ENCODE results near the gene SORL1-AS1.
"Not testable (repeated sequence)": the region's sequence is repeated elsewhere in the genome, so short reads cannot be mapped to it uniquely, and the experiment has no call there.

SORL1-AS1 gene

GRCh38 chr11:121452609-121453150, at the start of gene SORL1-AS1:
TSS of gene SORL1-AS1 (minus strand) at chr11:121452967.
- no peak for DNase-seq (ENCODE audit: low read depth)

- no peak for DNase-seq (ENCODE audit: low read depth)
Observed at GRCh38 chr11:121500717-121501116, 48.0 kb upstream of the SORL1-AS1 start.

- no peak for DNase-seq (ENCODE audit: low read depth)
Observed at GRCh38 chr11:121500275-121500674, 47.5 kb upstream of the SORL1-AS1 start.

GRCh38 chr11:121499405-121499804, 46.6 kb upstream of the SORL1-AS1 start:
- DNase-seq (ENCODE audit: low read depth): no peak

GRCh38 chr11:121497176-121497998, 44.6 kb upstream of the SORL1-AS1 start:
- no peak for DNase-seq (ENCODE audit: low read depth)

- DNase-seq (ENCODE audit: low read depth): no peak
Observed at GRCh38 chr11:121494355-121495099, 41.8 kb upstream of the SORL1-AS1 start.

GRCh38 chr11:121489823-121490222, 37.1 kb upstream of the SORL1-AS1 start:
- no peak for DNase-seq (ENCODE audit: low read depth)

- DNase-seq (ENCODE audit: low read depth): no peak
Observed at GRCh38 chr11:121488641-121489040, 35.9 kb upstream of the SORL1-AS1 start.

- no peak for DNase-seq (ENCODE audit: low read depth)
Observed at GRCh38 chr11:121488170-121488569, 35.4 kb upstream of the SORL1-AS1 start.

GRCh38 chr11:121487191-121487590, 34.4 kb upstream of the SORL1-AS1 start:
- no peak for DNase-seq (ENCODE audit: low read depth)

- no peak for DNase-seq (ENCODE audit: low read depth)
Observed at GRCh38 chr11:121486054-121486453, 33.3 kb upstream of the SORL1-AS1 start.

GRCh38 chr11:121485216-121485615, 32.4 kb upstream of the SORL1-AS1 start:
- DNase-seq (ENCODE audit: low read depth): no peak

- no peak for DNase-seq (ENCODE audit: low read depth)
Observed at GRCh38 chr11:121483805-121484480, 31.2 kb upstream of the SORL1-AS1 start.

- DNase-seq (ENCODE audit: low read depth): no peak
Observed at GRCh38 chr11:121482231-121483129, 29.7 kb upstream of the SORL1-AS1 start.

- not testable (repeated sequence) for DNase-seq (ENCODE audit: low read depth)
Observed at GRCh38 chr11:121481484-121482230, 28.9 kb upstream of the SORL1-AS1 start.

- no peak for DNase-seq (ENCODE audit: low read depth)
Observed at GRCh38 chr11:121479698-121480238, 27.0 kb upstream of the SORL1-AS1 start.

GRCh38 chr11:121478895-121479697, 26.3 kb upstream of the SORL1-AS1 start:
- DNase-seq (ENCODE audit: low read depth): no peak

- no peak for DNase-seq (ENCODE audit: low read depth)
Observed at GRCh38 chr11:121478226-121478894, 25.6 kb upstream of the SORL1-AS1 start.
